ENCODE data around the gene DLL4.

GRCh38 chr15:40909662-40910630, 19.2 kb upstream of the DLL4 start:
- TF ChIP-seq CTCF (IDR thresholded peaks at IDR 0.05) = no peak
- TF ChIP-seq POLR2A (IDR thresholded peaks at IDR 0.05) = no peak
